ENCODE data around the gene HECTD4.

The HECTD4 gene

DNA sequence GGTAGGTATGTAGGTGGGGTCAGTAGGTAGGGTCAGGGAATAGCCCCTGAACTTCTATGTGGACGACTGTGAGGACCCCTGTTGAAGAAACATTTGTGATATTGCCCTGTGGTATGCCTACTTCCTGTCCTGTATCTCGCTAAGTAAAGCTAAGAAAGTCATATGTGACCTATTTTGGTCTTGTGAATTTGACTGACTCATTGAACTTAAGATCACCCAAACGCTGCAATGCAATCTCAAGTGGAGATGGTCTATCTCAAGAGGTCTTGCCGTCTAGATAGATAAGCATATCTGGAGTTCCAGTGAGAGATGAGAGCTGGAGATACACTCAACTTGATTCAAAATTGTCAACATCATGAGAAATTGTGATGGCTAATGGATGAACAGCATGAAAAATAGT lies 183.1 kb downstream of the HECTD4 start:
- no peak for FAIRE-seq

DNA sequence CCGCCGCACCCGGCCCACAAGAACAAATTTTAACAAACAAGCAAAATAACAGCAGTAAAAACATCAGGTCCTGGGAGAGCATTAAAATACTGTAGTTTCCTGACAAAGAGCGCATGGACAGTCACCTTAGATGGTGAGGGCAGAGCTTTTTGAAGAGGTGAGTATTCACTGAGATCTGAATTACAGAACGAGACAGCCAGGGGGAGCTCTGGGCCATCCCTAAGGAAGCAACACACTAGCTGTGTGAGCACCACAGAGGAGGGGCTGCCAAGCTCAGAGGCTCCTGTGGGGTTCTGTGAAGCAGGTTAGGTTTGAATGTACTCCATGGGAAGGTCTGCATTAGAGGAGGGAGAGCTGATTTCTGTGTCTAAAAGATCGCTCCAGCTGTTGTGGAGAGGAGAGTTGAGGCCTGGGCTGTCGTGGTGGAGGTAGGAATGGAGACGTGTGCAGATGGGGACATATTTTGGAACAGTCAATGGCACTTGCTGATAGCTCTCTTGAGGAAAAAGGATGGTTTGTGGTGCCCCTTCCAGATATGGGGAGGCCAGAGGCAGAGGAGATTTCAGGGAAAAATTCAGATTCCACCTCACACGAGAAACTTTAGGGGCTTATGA lies 184.0 kb downstream of the HECTD4 start:
- FAIRE-seq, result no peak

DNA sequence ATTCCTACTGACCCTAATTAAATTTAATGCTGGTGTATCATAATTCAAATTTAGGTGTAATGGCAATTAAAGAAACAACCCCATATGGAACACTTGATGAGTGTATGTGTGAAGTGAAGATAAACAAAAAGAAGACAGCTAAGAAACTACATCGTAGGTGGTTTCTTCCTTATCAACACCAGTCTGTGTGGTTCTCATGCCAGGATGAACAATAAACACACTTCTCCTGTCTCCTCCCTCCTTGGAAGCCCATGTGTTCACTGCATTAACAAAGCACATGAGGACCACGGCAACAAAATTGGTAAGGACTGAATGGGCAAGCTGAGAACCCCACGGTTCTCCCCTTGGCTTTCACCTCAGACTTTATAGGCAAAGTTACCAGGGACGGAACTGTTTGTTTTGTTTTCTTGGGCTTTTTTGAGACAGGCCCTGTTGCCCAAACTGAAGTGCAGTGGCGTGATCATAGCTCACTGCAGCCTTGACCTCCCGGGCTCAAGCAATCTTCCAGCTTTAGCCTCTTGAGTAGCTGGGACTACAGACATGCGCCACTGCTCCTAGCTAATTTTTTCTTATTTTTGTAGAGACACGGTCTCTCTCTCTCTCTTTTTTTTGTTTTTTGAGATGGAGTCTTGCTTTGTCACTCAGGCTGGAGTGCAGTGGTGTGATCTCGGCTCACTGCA lies 185.9 kb downstream of the HECTD4 start:
- no peak for FAIRE-seq

DNA sequence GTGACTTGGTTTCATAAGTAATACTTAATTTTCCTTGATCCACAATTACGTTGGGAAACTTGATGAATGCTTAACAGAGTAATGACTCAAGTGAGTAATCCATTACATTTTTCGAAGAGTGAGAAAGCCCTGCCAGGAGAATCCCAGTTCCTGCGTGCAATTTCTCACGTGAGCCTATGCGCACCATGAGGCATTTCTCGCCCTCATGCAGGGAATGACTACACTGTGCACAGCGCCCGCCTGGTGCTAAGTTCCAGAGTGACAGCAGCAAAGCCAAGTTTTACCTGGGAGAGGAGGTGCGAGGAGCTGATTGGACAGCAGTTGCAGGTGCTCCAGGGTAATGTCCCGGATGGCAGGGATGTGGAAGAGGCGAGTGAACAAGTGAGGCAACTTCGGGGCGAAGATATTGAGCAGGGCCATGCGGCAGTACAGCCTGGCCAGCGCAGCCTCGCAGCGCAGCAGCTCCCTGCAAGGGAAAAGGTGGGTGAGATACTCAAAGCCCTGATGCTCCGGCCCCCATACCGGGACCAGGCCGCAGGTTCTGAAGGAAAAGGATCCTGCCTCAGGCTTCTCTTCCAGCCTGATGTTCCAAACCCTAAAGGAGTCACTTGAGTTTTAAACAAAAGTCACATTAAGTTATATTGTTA lies 187.5 kb downstream of the HECTD4 start:
- FAIRE-seq, result no peak

DNA sequence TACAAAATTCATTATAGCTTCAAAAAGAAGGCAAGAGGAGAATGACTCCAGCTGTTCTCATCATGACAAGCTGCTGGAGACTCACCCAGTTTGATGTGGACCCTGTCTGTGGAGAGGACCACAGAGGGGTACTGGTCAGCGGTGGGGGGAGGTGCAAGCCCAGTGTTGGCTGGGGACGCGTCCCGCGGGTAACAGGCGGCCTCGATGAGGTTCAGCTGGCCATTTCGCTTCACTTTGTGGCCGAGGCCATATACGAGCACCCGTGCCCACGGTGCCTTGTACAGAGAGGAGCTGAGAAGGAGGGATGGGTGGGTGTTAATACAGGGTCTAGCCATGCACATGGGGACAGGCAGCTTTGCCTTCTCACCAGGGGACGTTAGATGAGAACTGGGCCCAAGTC lies 189.8 kb downstream of the HECTD4 start:
- no peak for FAIRE-seq

DNA sequence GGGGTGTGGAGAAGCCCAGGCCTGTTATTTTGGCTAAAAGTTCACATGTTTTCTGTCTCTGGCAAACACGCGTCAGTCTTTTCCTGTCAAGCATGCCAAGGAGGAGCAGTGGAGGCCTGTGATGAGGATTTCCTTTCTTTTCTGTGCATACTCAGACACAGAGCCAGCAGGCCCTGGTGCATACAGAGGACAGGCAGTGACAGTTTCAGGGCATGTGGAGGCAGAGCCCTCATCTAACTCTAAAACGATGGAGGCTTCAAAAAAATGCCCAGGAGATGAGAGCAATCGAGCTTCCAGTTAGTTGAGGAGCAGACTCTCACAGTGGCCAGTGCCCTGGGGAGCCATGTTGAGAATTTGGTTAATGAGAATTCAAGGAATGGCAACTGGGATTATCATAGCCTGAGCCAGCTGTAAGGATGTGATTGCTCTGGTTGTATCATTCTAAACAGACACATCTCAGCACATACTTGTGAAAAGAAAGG lies 190.3 kb downstream of the HECTD4 start:
- no peak for FAIRE-seq

DNA sequence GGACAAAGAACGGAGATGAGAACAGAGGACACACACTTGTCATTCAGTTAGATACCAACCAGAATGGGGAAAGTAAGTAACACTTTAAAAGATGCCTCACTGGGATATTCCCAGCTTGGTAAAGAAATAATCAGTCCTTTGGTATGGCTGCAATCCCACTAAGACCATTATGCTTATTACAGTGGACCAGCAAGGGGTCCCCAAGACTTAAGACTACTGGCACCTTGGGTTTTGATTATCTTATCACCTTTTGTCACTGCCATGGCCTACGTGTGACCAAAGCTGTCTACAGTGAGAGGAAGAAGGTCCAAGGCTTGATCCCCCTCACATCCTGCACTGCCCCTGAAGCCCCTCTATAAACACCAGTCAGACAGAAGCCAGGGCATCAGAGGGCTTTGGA lies 191.0 kb downstream of the HECTD4 start:
- no peak for FAIRE-seq

DNA sequence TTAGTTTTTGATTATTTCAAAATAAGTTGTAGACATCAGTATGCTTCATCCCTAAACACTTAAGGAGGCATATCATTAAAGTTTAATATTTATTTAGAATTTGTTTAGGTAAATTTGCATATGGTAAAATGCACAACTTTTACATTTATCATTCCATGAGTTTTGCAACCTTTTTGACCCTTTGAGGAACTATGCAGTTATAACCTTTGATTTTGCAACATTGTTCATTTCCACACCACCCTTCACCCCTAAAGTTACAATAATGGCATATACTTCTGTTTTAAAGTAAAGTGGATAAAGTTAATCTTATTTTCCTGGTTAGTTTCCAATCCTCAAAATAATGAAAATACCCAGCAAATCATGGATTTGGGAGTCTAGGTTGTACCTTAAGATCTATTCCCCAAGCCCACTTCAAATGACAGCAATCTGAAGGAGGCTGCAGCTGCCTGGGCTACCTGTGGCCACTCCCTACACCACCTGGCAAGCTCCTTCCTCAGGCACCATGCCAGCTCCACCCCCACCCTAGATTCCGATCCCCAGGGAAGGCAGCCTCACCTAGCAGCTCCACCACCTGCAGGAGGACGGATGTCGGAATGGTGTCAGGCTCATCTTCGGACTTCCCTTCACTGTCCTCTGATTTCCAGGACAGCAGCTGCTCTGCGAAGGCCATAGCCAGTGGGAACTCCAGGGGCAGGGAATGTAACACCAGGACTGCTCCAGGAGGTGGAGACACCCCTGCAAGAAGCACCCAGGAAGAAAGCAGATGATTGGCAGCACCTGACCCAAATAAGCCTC lies 191.8 kb downstream of the HECTD4 start:
- FAIRE-seq, result no peak

DNA sequence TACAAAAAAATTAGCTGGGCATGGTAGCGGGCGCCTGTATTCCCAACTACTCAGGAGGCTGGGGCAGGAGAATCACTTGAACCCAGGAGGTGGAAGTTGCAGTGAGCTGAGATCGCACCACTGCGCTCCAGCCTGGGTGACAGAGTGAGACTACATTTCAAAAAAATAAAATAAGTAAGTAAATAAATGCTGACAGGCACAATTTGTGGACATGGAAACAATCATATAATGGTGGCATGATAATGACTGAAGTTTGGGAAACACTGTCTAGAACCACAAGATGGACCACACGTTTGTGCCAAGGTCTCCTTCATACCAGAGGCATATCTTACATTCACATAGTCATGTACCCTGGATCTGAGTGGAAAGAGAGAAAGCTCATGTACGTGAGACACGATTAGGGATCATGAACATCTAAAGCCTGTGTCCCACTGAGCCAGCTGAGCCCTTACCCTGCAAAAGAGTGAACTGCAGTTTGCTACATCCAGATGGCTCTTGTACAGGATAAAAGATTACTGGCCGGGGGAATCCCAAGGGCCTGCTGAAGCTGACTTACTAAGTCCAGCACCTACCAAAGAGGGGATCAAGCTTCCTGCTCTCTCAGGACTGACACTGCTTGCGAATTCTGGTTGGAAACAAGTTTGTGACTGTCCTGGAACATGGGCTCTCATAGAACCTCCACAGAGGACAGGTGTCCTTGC lies 194.0 kb downstream of the HECTD4 start:
- no peak for FAIRE-seq

DNA sequence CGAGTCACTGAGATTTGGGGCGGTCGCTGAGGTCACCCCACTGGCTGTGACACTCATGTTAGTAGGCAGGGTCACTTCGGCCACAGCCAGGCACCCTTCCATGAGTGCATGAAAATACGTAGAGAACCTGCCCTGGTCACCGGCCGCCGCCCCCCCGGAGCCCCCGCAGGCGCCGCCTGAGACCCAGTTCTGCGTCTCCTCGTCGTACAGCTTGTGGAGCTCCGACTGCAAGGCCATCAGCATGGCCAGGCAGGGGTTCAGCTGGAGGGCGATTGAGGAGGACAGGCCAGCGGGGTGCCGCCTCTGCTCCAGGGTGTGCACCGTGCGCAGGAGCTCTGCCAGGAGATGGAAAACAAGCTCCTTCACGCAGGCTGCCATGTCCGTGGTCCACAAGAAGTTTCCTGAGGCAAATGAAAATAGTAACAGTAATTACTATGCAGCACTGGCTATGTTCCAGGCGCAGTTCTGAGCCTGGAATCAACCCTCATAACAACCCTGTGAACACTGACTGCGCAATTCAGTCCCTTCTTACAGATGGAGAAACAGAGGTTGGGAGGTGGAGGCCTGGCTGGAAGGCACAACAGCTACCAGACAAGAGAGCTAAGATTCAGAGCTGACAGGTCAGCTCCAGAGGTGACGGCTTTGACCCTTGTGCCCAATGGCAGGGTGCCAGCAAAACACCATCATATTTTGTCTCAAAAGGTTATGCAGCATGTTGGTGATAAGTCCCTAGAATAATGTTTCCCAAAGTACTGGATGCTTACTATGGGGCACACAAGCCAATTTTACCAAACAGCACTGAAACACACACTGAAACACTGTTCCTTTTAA lies 196.9 kb downstream of the HECTD4 start:
- FAIRE-seq, result no peak

DNA sequence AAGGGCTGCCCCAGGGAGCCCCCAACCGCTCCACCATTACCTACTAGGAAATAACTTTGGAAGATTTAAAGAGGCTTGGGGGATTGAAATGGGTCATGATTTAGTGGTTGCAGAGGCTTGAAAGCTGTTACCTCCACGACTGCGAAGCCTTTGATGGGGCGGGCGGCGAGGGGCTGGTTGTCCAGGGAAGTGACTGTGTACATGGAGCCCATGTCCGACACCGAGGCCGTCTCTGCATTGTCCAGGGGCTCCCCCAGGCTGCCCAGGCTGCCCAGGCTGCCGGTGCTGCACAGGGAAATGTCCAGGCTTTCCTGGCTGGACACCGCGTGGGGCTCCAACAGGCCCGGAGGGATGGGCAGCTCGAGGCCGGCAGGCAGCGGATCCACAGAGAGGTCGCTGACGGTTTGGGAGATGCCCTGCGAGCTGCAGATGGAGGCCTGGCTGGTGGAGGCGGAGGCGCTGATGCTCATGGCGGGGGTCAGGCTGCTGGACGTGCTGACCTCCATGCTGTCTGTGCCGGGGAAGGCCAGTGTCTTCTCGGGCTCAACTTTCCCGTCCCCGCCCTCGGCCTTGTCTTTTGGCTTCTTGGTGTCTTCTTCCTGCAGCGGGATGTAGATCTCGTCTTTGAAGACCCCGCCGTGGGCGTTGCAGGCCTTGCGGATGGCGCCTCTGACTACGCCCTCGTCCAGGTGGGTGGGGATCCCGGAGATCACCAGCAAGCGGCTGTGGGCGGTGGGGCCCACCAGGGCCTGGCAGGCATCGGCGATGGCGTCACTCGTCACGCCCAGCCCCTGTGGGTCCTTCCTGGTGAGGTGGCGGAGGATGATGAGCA lies 198.0 kb downstream of the HECTD4 start:
- FAIRE-seq, result no peak

DNA sequence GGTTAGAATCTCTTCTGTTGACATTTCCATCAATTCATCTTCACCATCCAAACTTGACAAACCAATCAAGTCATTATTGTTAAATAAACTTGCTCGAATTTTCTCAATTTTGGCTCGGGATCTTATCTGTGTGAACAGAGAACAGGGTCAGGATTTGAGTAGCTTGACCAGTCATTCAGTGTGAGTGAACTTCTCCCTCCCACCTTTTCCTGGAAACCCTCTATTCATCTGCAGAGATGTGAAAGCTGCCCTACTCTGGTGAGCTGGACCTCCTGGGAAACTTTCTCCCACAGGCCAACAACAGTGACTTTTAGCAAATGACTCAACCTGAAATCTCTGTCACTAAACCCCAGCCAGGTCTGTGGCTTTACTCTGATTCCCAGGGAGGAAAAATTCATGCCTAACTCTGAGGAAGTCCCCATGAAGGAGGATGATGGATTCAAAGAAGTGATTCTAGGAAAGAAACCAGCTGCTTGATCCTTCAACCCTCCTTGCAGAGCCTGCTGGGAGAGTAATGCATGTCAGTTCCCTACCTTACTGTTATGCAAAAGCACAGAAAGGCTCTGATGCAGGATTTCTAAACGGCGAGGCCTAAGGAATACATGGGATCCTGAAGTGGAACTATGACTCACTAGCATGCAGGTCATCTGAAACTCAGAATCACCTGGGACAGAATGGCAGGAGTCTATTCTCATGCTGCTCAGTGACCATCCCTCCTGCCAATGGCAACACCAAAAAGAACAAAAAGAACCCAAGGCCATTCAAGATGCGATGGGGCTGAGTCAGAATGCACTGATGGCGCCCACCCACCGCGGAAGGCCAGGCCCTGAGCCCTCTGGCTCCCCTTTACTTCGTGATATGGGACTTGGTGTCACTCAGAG lies 198.8 kb downstream of the HECTD4 start:
- FAIRE-seq, result no peak

DNA sequence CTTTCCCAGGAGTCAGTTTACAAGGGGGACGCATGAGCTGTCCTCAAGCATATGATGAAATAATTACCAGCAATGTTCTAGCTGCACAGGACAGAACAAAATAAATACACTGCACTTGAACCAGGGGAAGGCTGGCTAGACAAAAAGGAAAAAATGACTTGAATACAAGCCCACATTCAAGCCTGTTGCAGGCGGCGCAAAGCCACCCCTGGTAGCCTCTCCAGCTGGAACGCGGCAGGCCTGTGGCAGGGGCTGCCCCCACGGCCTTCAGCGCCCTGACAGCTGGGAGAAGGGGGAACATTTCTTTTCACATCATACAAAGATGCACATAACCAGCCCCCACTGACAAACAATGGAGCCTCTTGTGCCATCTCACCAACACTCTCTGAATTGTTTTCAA lies 199.7 kb downstream of the HECTD4 start:
- no peak for FAIRE-seq

DNA sequence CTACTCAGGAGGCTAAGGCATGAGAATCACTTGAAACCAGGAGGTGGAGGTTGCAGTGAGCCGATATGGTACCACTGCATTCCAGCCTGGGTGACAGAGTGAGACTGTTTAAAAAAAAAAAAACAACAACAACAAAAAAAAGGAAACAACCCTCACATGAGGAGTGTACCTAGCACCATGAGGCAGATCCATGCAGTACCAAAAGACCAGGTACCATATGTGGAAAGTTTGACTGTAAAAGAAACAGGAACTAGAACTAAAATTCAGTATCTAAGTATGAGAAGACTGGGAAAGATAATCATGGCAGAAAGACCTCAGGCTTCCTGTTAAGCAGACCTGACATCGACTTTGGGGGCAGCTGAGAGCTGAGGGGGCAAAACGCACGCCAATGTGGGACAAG lies 201.8 kb downstream of the HECTD4 start:
- FAIRE-seq, result no peak

DNA sequence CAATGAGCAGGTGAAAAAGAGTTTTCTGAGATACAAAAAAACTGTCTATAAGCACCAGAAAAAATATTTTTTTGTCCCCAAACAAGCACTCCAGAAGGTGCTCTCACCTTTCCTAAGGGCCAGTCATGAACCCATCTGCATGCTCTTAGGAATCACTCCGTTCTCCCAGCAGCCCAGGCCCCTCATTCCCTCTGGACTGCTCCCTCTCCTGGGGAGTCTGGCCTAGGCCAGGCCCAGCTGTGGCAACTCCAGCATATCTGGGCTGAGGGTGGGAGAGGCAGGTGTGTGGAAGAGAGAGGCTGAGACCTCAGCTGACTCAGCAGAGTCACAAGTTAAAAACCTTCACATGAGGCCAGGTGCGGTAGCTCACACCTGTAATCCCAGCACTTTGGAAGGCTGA lies 202.3 kb downstream of the HECTD4 start:
- no peak for FAIRE-seq

DNA sequence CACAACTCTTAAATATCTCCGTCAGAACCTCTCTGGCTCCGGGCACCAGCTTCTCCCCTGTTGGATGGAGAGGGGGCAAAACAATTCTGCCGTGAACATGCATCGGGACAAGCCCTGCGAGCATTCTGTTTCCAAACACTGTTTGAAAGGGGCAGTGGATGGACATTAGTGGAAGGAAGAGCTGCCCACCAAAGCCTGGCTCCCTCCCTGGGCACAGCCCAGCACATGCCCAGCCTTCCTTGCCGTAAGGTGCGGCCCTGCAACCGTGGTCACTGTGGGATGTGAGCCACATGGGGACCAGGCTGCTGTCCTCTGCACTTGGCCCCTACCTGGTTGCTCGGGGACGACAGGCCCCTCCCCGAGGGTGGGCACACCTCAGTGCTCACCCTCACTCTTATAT lies 202.9 kb downstream of the HECTD4 start:
- FAIRE-seq, result no peak

DNA sequence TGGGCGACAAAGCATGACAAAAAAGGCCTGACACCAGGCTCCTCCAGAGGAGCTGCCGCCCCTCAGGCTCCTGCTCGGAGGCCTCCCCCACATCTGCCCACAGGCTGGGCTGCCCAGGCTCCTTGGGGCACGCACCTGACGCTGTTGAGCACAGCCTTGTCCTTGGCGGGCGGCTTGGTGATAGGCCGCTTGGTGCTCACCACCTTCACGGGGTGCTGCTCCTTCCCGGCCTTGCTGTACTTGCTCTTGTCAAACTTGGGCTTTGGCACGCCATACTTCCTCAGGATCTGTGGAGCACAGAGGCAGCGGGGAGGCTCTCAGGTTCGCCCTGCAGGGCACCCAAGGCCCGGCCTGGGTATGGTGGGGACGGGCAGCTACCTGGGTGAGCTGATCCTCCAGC lies 203.4 kb downstream of the HECTD4 start:
- FAIRE-seq, result no peak

DNA sequence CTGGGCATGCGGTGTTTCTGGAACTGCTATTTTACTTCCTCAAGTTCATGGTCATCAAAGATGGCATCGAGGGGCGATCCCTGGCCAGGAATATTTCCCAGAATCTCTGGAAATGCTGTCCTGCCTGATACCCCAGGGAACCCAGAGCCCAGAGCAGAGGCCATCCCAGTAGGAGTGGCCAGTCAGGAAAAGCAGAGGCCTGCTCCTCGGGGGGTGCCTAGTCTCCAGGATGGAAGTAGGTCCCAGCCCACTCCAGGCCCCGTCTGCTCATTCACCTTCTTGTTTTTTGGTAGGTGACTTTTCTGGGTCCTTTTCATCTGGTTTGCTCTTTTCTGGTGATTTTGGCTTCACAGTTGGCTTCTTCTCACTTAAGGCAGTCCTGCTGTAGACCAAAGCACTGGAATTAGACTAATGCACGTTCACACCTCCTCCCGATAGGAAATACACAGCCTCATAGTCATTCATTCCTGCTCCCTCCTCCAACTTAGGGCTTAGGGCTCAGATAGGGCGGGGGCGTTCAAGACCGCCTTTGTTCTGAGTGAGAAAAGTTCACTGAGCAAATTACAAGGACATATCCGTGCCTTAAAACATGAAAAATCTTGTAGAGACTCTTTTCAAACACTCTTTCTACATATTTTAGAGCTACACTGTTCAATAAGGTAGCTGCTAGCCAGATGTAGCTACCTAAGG lies 205.8 kb downstream of the HECTD4 start:
- FAIRE-seq, result no peak
